NCI-H460 (cell line): ENCODE results near the gene PTPRT. TPM values are rescaled to one million over a fixed set of nuclear protein-coding genes. Genes with fewer than 3 reads are reported as not detected.

Experiments used
- DNase-seq: peaks from one replicate; pipeline ENCODE4 v3.0.0-alpha.2; 2016; ENCODE audit warnings: low read depth; ENCODE audit errors: extremely low read depth
- total RNA-seq: library from RNA; depleted of rRNA; stranded (reverse); fragments of >200 nt; shearing (Covaris generic); gene quantifications from 2 replicates; pipeline ENCODE4 v1.2.3, GENCODE V29; 2014

PTPRT gene
- total RNA-seq, 1 experiment from 2014 or later, result not detected

GRCh38 chr20:42678895-42679294, 510.8 kb downstream of the PTPRT start:
- DNase-seq, result no peak

- DNase-seq, result no peak
These were observed 533.6 kb downstream of the PTPRT start for GRCh38 chr20:42656130-42656529.

- no peak for DNase-seq
These were observed 537.4 kb downstream of the PTPRT start for GRCh38 chr20:42652266-42652665.

- DNase-seq, result no peak
These were observed 539.4 kb downstream of the PTPRT start for GRCh38 chr20:42650191-42650746.

GRCh38 chr20:42649748-42650147, 540.0 kb downstream of the PTPRT start:
- no peak for DNase-seq

GRCh38 chr20:42646250-42646649, 543.5 kb downstream of the PTPRT start:
- no peak for DNase-seq

GRCh38 chr20:42641886-42642285, 547.8 kb downstream of the PTPRT start:
- no peak for DNase-seq

- DNase-seq, result no peak
These were observed 550.6 kb downstream of the PTPRT start for GRCh38 chr20:42639140-42639539.

- no peak for DNase-seq
These were observed 553.9 kb downstream of the PTPRT start for GRCh38 chr20:42635699-42636411.

- no peak for DNase-seq
These were observed 555.5 kb downstream of the PTPRT start for GRCh38 chr20:42634156-42634555.

- DNase-seq, result no peak
These were observed 561.0 kb downstream of the PTPRT start for GRCh38 chr20:42628683-42629082.

GRCh38 chr20:42613076-42613475, 576.6 kb downstream of the PTPRT start:
- DNase-seq, result no peak

GRCh38 chr20:42611889-42612837, 577.5 kb downstream of the PTPRT start:
- no peak for DNase-seq

GRCh38 chr20:42611423-42611822, 578.3 kb downstream of the PTPRT start:
- DNase-seq, result no peak

GRCh38 chr20:42610070-42610469, 579.6 kb downstream of the PTPRT start:
- DNase-seq, result no peak

GRCh38 chr20:42609618-42610017, 580.1 kb downstream of the PTPRT start:
- DNase-seq, result no peak

GRCh38 chr20:42604998-42605956, 584.4 kb downstream of the PTPRT start:
- no peak for DNase-seq

- DNase-seq, result no peak
These were observed 586.1 kb downstream of the PTPRT start for GRCh38 chr20:42603655-42604054.

- DNase-seq, result no peak
These were observed 591.1 kb downstream of the PTPRT start for GRCh38 chr20:42598581-42598980.

- no peak for DNase-seq
These were observed 594.1 kb downstream of the PTPRT start for GRCh38 chr20:42595625-42596024.
